GM12874 (cell line): ENCODE measurements around the gene GTF2A1.

Experiments
- CTCF ChIP-seq: IDR thresholded peaks from 2 replicates; pipeline ENCODE4 v1.5.1; 2011; ENCODE audit warnings: low read depth, mild to moderate bottlenecking, control low read depth, low read length, moderate library complexity; ENCODE audit not compliant: insufficient read depth

GTF2A1 gene

GRCh38 chr14:81132468-81132867 lies 88.3 kb downstream of the GTF2A1 start:
- no peak for TF ChIP-seq CTCF

- no peak for TF ChIP-seq CTCF
These were observed 91.5 kb downstream of the GTF2A1 start for GRCh38 chr14:81129242-81129641.

- no peak for TF ChIP-seq CTCF
These were observed 93.0 kb downstream of the GTF2A1 start for GRCh38 chr14:81127785-81128184.

GRCh38 chr14:81125536-81125935 lies 95.2 kb downstream of the GTF2A1 start:
- no peak for TF ChIP-seq CTCF
